M059J (cell line): ENCODE results near the gene SERPINA6. TPM values are rescaled to one million over a fixed set of nuclear protein-coding genes. Genes with fewer than 3 reads are reported as not detected.
"Not testable (repeated sequence)": the region's sequence is repeated elsewhere in the genome, so short reads cannot be mapped to it uniquely, and the experiment has no call there.

Source experiments
- DNase-seq: peaks from one replicate; pipeline ENCODE4 v3.0.0-alpha.2; 2012; ENCODE audit warnings: low read depth
- total RNA-seq: library from RNA; depleted of rRNA; stranded (reverse); fragments of >200 nt; shearing (Covaris generic); gene quantifications from 2 replicates; pipeline ENCODE4 v1.2.3, GENCODE V29; 2014

Gene SERPINA6
- total RNA-seq, 1 experiment from 2014 or later: 0.05 TPM

DNA sequence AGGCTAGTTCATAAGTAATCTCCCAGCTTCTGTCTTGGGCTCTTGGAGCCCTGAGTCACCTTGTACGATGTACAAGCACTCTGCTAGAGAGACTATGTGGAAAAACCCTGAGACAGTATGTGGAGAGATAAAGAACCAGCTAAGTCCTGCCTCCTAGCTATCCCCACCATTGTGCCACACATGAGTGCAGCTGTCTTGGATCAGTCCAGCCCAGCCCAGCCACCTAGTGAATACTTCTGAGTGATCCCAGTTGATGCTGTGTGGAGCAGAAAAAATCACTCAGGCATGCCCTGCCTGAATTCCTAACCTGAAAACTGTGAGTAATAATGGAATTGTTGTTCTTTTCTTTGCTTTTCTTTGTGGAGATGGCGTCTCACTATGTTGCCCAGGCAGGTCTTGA, 5.1 kb upstream of the SERPINA6 start:
- DNase-seq: no peak

DNA sequence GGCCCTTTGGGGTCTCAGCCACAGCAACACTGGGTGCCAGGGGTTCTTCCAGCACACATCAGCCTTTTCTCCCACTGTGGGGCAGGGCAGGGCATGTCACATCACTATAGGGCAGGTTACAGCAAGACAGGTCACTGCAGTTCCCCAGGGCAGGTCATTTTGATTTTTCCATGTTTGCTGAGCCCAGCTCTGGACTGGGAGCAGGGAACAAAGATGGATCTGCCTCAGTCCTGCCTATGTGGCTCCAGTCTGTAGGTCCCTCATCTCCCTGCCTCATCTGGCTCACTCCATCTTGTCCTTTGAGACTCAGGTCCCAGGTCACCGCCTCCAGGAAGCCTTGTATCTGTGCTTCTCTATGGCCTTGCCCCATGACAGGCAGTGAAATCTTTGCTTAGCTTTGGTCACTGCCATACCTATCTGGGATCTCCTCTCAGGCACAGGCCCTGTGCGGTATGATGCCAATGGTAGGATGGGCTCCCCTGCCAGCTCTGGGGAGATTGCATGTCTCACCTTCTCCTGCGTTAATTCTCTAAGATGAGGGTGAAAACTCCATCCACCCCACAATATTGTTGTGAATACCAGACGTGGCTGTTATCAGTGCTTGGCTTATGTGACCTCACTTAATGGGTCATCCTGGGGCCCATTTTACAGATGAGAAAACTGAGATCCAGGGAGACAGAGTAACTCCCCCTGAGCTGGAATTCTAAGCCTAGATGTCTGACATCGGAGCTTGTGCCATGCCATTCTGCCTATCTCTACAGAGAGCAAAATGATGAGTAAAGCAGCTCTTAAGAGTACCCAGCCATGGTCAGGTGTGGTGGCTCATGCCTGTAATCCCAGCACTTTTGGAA, 1.5 kb downstream of the SERPINA6 start:
- DNase-seq: no peak

DNA sequence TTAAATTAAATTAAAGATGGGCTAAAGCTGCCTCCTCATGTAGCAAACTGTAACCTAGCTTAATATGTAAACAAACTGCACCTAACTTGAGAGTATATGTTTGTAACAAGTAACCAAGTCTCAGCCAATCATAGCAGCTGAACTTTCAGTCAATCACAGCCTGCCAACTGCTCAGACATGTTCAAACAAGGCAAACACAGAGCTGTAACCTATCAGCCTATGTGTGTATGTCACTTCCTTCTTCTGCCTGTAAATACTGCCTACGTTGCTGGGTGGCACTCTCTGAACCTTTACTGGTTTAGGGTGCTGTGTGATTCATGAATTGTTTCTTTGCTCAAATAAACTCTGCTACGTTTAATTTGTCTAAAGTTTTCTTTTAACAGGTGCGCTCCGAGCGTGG, 2.9 kb downstream of the SERPINA6 start:
- DNase-seq: peak; percentile 12

DNA sequence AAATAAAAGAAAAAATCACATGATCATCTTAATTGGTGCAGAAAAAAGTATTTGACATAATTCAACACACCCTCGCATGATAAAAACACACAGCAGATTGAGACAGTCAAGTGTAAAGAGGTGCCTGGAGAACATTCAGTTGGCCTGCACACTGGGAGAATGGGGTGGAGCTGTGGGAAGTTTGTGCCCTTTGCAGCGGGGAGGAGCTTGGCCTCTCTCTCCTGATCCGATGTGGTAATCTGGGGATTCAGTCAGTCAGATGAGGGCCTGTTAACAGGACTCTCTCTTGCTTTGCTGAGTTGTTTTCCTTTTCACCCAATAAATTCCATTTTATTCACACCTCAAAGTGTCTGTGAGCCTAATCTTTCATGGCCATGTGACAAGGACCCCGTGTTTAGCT, 5.9 kb downstream of the SERPINA6 start:
- DNase-seq: no peak

DNA sequence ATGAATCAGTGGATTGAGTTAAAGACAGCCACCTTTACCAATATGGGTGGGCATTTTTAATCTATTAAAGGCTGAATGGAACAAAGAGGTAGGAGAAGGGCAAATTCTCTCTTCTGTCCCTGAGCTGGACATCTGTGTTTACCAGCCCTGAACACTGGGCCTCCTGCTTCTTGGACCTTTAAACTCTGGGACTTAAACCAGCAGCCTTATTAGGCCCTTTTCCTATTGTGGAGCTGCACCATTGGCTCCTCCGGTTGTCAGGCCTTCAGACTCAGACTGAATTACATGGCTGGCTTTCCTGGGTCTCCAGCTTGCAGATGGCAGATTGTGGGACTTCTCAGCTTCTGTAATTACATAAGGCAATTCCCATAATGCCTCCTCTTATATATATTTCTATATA, 6.4 kb downstream of the SERPINA6 start:
- no peak for DNase-seq

DNA sequence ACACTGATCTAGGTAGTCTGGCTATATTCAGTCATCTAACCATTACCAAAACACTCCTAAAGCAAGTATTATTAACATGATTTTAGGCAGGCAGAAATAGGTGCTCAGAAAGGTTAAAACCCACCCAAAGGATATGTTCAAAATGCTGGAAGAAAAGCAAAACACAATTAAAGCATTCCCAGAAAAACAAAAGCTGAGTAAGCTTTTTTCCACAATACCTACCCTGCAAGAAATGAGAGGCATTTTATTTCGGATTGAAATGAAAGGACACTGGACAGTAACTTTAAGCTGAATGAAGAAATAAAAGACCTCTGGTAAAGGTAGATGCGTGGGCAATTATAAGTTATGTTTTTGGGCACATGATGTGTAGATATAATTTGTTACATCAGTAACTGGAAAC, 8.2 kb downstream of the SERPINA6 start:
- DNase-seq: no peak

DNA sequence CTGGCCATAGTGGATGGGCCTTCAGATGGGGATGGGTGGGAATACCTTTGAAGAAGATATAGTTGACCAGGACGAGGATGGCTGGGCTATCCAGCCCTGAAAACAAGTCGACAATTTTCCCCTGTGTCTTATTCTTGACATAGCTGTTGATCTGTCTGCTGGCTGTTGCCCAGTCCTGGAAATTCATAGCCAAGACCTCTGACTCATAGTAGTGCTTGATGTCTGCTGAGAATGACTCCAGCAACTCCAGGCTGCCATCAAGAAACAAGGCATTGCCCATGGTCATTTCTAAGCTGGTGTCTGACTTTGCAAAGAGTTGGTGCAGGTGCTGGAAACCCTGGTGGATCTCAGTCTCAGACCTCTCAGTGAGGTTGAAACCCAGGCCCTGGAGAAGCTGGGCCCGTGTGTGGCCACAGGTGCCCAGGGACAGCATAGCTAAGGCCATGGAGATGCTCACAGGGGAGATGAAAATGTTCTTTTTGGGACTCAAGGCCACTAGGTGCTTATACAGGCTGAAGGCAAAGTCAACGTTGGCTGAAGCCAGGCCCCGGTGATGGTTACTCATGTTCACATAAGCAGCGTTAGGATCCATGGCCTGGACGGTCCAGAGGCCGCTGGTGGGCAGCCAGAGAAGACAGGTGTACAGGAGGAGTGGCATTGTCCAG, 9.0 kb downstream of the SERPINA6 start:
- DNase-seq: peak; percentile 4

DNA sequence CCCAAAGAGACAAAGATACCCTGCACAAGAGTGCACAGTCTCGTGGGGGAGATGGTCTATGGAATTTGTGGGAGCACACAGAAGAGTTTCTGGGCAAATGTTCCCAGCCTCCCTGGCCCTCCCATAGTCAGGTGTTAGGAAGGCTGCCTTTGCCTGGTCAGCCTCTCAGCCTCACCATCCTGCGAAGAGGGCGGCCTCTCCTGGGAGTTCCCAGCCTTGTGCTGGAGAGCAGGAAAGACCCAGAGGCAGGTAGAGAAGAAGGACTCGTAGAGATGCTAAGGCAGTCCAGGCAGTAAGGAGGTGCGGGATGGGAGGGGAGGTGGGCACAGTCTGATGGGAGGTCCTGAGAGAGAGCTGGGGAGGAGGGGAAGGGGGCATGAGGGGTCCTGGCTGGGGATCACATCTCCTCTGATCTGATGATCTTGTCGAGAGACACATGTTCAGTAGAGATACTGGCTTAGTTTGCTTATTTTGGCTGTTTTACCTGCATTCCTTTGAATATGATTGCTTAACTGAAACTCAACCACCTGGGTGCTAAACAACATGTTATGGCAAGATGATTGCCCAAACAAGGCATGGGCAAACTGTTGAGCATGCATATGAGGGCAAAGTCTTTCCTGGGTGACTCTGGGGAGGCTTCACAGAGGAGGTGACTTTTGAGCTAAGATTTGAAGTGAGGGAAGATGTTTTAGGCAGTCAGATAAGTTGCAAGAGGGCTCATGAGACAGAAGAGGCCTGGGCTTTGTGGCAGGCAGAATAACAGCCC, 10.5 kb downstream of the SERPINA6 start:
- no peak for DNase-seq

DNA sequence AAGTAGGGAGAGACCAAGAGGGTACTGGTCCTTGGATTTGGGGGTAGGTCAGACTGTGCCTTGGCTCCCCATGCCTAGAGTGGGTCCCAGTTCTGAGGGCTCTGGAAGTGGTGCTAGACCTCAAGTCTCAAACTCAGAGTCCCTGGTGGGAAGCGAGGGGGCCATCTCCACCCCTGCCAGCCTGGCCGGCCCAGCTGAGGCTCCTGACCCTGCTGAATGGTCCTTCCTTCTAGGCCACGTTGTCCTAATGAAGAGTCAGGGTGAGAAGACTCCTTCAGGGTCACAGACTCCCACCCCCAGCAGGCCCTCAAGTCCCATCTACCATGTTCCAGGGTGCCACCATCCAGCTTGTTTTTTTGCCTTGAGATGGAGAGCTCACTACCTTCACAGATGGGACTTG, 12.9 kb downstream of the SERPINA6 start:
- DNase-seq: no peak

DNA sequence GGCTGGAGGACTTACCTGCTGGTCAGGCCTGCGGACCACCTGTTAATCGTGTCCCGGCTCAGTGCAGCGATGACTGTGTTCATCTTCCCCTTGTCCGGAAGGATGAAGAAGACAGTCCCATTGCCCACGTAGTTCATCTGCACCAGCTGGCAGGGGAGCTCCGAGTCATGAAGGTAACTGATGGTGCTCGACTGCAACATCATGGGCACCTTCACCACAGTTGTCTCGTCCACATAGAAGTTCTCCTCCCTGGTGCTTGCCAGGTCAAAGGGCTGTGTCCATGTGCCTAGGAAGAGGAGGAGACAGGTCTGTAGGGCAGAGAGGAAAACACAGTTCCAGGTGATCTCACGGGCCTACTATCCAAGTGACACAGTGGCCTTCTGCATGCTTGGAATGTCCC, 13.4 kb downstream of the SERPINA6 start:
- no peak for DNase-seq

DNA sequence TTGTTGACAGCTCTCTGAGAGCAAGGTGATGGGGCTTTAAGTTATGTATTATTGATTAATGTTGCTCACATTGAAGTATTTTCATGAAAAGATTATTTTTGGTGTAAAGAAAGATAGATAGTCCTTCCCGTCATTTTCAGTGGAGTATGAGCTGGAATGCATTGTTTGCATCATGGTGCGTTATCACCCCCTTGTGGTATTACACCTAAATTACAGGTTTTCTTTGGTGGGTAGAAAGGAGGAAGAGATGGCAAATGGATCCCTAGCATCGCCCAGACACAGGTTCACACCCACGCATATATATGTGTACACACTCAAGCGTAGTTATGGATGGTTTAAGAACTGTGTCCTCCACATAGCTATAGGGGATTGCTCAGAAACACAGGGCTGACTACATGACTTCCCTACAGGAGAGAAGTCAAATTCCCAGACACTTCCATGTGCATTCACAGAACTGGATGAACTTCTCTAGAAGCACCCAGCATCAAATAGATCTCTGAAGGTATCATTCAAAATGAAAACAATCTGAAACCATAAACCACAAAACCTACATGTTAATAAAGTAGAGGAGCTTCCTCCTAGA, 15.6 kb downstream of the SERPINA6 start:
- DNase-seq: no peak

DNA sequence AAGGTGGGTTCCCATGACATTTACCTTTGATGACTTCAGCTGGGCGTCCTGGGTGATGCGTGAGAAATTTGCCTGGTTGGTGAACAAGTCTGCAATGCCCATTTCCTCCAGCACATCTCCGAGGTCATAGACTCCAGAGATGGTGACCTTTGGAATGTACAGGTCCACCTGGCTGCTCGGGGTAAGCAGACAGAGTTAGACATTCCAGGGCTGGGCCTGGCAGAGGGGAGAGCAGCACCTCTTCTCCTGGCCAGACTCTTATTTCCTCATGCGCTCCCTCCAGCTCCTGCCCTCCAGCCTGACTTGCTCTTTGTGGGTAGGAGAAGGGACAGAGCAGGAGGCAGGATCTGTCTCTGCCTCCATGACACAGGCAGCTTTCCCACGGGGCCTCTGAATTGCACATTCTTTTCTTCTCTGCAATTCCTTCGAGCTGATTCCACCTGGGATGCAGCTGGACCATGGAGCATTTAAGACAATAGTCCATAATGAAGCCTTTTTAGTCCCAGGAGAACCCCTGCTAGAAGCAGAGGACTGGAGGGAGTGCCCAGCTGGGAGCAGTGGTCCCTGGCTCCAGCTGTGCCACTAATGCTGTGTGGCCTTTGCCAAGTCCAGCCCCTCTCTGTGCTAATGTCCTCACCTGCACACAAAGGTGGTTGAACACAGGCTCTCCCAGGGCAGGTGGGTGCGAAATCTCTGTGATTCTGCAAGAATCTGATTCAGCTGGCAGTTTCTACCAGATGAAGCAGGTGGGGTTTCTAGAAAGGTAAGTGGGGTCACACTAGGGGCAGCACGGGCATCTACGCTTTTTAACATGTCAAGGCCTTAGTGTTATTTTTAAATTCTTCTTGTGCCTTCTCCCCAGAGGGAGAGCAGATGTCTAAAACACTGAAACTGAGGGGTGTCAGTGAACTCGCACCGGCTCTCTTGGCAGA, 16.8 kb downstream of the SERPINA6 start:
- DNase-seq: no peak

DNA sequence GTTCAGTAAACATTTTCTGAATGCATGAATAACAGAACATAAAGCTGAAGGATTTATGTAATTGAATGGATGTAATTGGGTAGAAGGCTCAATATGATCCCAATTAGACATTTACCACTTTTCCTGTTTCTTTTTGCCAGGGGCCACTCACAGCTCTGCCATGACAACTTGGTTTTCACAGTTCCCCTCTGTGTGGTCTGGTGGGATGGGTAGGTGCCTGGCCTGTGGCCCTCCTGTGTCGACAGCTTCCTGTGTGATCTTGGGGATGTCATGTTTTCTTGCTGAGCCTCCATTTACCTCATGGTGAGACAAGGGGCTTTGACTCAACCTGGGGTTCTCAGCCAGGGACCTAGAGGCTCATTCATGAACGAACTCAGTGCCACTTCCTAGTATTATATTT, 17.5 kb downstream of the SERPINA6 start:
- no peak for DNase-seq

DNA sequence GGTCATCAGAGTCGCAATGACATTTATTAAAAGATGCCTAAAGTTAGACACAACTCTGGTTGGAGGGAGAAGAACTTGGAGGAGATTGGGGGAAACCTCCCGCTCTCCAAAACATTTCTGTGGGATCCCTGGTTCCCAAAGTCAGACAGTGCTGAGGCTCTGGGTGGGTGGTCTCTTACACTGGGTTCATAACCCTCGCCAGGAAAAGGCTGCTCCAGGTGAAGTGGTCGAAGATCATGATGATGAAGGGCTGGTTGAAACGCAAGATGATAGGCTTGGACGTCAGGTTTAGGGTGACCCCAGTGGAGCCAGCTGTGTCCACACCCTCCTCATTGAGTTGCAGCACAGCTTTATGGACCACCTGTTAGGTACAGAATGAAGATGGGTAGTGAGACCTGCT, 18.9 kb downstream of the SERPINA6 start:
- no peak for DNase-seq

DNA sequence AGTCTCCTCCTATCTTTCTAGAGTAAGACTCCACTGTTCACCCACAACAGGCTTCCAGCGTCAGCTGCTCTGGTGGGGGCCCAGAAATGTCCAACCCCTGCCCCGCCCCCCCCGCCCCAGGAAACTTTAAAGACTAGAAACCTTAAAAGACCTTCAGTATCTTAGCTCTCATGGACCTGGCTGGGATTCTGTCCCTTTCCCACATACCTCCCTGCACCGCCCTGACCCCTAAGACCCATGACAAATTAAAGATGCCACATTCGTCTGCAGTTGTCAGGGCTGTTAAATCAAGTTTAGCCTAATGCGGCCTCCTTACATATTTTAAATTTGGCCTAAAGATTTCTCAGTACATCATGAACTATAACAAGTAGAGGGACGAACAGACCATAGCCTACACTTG, 20.0 kb downstream of the SERPINA6 start:
- DNase-seq: no peak

DNA sequence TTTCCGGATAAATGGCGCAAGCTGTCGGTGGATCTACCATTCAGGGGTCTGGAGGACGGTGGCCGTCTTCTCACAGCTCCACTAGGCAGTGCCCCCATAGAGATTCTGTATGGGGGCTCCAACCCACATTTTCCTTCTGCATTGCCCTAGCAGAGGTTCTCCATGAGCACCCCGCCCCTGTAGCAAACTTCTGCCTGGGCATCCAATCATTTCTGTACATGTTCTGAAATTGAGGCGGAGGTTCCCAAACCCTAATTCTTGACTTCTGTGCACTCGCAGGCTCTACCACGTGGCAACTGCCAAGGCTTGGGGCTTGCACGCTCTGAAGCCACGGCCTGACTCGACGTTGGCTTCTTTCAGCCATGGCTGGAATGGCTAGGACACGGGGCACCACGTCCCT, 25.0 kb downstream of the SERPINA6 start:
- no peak for DNase-seq

DNA sequence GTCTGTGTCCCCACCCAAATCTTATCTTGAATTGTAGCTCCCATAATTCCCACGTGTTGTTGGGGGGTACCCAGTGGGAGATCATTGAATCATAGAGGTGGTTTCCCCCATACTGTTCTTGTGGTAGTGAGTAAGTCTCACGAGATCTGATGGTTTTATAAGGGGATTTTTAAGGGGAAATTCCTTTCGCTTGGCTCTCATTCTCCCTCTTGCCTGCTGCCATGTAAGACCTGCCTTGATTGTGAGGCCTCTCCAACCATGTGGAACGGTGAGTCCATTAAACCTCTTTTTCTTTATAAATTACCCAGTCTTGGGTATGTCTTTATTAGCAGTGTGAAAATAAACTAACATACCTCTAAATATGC, 27.0 kb downstream of the SERPINA6 start:
- not testable (repeated sequence) for DNase-seq

DNA sequence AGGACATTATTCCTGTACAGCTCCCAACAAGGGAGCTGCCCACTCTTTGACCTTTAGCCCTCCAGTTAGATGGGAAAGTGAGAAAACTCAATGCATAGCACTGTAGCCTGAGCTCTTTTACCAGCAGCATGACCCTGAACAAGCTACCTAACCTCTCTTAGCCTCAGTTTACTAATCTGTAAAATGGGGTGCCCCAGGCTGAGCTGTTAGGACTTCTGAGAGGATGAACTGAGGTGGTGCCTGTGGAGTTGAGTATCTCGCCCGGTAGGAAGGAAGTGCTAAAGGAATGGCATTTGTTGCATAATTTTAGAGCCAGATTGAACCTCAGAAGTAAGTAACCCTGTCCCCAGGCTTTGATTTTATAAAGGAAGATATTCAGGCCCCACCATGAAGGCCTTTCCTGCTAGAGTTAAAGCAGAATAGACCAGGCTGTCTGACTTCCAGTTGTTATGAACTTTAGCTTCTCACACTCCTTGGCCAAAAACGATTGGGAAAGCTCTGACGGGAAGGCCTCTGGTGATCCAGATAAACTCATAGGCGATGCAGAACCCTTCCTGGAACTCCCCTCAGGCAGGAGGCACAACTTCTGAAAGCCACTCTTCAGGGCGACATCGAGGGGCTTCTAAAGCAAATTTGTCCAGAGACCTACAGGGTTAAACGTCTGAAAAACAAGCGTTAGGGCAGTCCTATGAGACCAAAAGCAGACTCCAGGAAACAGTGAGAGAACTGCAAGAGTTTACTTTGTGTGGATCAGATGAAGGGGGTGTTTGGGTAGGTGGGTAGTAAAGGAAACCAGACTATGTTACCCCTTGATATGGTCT, 27.6 kb downstream of the SERPINA6 start:
- no peak for DNase-seq

DNA sequence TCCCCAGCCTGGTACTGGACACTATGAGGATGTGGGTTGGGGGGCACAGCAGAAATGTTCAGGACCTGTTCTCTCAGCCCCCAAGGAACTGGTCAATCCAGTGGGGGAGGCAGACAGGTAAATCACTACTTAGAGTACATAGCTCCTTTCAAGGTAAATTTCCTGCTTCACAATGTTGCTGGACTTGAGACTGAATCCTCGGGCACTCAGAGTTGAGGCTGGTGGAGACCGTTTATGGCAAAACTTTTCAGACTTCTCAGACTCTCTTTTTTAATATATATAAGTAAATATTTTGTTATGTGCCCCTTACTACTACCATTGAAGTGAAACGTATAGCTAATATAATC, 29.6 kb downstream of the SERPINA6 start:
- no peak for DNase-seq

DNA sequence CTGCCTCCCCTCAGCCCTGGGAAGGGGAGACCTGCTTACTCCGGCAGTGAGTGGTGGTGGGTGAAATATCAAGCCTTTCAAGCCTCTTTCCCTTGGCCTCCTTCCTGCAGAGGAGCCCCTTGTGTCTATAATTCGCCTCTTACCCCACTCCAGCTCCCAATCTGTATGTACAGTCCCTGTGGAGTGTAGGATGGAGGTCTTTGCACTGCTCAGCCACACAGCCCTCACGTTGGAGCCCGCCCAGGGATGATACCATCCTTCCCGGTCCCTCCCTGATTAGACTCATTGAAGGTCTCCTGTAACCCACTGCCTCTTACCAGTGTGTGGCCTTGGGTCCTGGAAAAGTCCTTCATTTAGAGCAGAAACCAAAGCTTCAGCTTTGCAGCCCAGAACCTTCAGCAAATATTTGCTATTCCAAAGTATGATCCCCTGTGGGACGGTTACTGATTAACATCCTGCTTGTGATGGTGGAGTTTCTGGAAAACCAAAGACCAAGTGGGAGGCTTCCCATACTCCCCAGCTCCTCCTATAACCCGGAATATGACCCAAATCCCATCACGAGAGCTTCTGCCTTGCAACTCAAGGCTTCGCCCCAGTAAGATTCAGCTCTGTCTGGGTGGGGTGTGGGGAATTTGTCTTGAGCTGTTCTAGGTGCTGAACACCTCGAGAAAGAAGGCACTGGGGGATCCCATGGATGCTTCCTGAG, 30.1 kb downstream of the SERPINA6 start, which contains the start of gene SERPINA10:
TSS of gene SERPINA10 (minus strand) at position 397 of the 706 bp plus-strand sequence. CDS start 2,675 bp downstream, outside the sequence.
- DNase-seq: no peak
